CD4-positive, alpha-beta T cell treated with Interleukin-15 for 4 hours (primary cell): ENCODE results near the gene TMX1.

ENCODE experiments used
- DNase-seq: peaks from one replicate; pipeline ENCODE4 v3.0.0-alpha.2; 2020; ENCODE audit warnings: low spot score

The TMX1 gene

GRCh38 chr14:51293149-51293911, 53.3 kb downstream of the TMX1 start:
- DNase-seq, result no peak

- no peak for DNase-seq
Observed at GRCh38 chr14:51293912-51294389, 53.9 kb downstream of the TMX1 start.

GRCh38 chr14:51294951-51295525, 55.0 kb downstream of the TMX1 start:
- DNase-seq, result no peak

GRCh38 chr14:51295646-51296263, 55.7 kb downstream of the TMX1 start:
- no peak for DNase-seq

DNA sequence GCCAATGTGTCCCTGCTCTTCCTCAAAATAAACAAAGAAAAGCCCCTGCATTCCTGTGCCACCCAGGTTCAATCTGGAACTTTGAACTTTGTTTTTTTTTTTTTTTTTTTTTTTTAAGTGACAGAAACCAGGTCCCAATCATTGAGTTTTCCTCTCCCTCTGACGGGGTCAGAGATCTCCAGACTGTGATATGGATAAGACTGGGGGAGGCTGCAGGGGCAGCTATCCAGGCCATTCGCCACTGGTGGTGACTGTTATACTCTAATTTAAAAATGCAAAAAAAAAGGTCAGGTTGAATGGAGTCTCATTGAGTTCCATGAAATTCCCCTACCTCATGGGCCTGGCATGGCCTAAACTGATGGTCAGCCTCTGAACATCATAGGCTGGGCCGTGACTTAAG, 57.0 kb downstream of the TMX1 start:
- DNase-seq, result no peak

GRCh38 chr14:51298895-51299294, 58.8 kb downstream of the TMX1 start:
- no peak for DNase-seq

GRCh38 chr14:51302295-51303030, 62.4 kb downstream of the TMX1 start:
- no peak for DNase-seq

- no peak for DNase-seq
Observed at GRCh38 chr14:51304438-51304837, 64.4 kb downstream of the TMX1 start.

GRCh38 chr14:51304941-51305340, 64.9 kb downstream of the TMX1 start:
- no peak for DNase-seq

DNA sequence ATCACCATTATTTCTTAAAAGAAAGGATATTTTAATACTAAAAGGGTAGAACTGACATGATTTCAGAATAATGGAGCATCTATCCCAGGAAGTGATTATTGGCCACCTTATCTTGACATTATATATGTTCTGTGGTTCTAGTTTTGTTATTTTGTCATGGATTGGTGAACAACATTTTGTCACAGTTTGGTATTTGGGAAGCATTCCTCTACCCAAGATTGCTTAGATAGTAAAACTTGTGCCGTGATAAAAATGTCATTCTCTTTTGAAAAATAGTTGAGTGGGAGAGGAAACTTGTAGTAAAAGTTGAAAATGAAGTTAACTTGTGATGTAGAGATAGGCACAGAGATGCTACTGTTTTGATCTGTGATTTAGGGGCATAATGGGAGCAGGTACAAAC, 65.7 kb downstream of the TMX1 start:
- DNase-seq, result no peak
